GM21360 (cell line): ENCODE measurements around the gene KYAT1.
"Not testable (repeated sequence)": the region's sequence is repeated elsewhere in the genome, so short reads cannot be mapped to it uniquely, and the experiment has no call there.

Experiments used
- ATAC-seq: cut with Tn5 transposase; IDR thresholded peaks from one replicate; pipeline ENCODE4 v1.9.1; 2021; ENCODE audit warnings: mild to moderate bottlenecking, moderate library complexity; ENCODE audit not compliant: unreplicated experiment

Gene KYAT1

GRCh38 chr9:128886211-128886891, 4.6 kb upstream of the KYAT1 start:
- no peak for ATAC-seq

- no peak for ATAC-seq
Observed at GRCh38 chr9:128885798-128886197, 4.0 kb upstream of the KYAT1 start.

GRCh38 chr9:128885376-128885775, 3.6 kb upstream of the KYAT1 start:
- no peak for ATAC-seq

- ATAC-seq = no peak
Observed at GRCh38 chr9:128884164-128884563, 2.4 kb upstream of the KYAT1 start.

- no peak for ATAC-seq
Observed at GRCh38 chr9:128882677-128883603, 1.2 kb upstream of the KYAT1 start.

- ATAC-seq = no peak
Observed at GRCh38 chr9:128877852-128878251, 3.9 kb downstream of the KYAT1 start.

GRCh38 chr9:128870941-128871265, 10.8 kb downstream of the KYAT1 start:
- not testable (repeated sequence) for ATAC-seq

- ATAC-seq = no peak
Observed at GRCh38 chr9:128870128-128870940, 11.4 kb downstream of the KYAT1 start.

GRCh38 chr9:128863647-128864046, 18.1 kb downstream of the KYAT1 start:
- ATAC-seq = no peak

- ATAC-seq = no peak
Observed at GRCh38 chr9:128862401-128862851, 19.3 kb downstream of the KYAT1 start.

- no peak for ATAC-seq
Observed at GRCh38 chr9:128861501-128861900, 20.2 kb downstream of the KYAT1 start.

- no peak for ATAC-seq
Observed at GRCh38 chr9:128860937-128861336, 20.8 kb downstream of the KYAT1 start.

GRCh38 chr9:128858476-128858875, 23.3 kb downstream of the KYAT1 start:
- ATAC-seq = not testable (repeated sequence)

- ATAC-seq = not testable (repeated sequence)
Observed at GRCh38 chr9:128854454-128854853, 27.3 kb downstream of the KYAT1 start.

- ATAC-seq = not testable (repeated sequence)
Observed at GRCh38 chr9:128852646-128853045, 29.1 kb downstream of the KYAT1 start.

GRCh38 chr9:128851779-128852600, 29.8 kb downstream of the KYAT1 start:
- ATAC-seq = not testable (repeated sequence)

GRCh38 chr9:128851024-128851423, 30.7 kb downstream of the KYAT1 start:
- ATAC-seq = not testable (repeated sequence)

- ATAC-seq = no peak
Observed at GRCh38 chr9:128847803-128848202, 33.9 kb downstream of the KYAT1 start.

GRCh38 chr9:128846680-128847030, 35.1 kb downstream of the KYAT1 start:
- no peak for ATAC-seq

- no peak for ATAC-seq
Observed at GRCh38 chr9:128845186-128845931, 36.4 kb downstream of the KYAT1 start.
